ENCODE data around the gene UNC79.

UNC79 gene

GRCh38 chr14:93747560-93747959 lies 316.8 kb downstream of the UNC79 start:
- Mint-ChIP-seq H3K4me3 (no peak overlapping the region), H3K4me1 (no peaks in the 10 kb centered on the region), H3K9me3 (no peaks in the 10 kb centered on the region), H3K36me3 (ENCODE audit: insufficient read depth) (no peaks in the 10 kb centered on the region), H3K27ac (ENCODE audit: low read depth) (no peak overlapping the region), H3K27me3 (peaks cover 2% of the 10 kb centered on the region)
- DNase-seq (ENCODE audit: low spot score in 2 of 2), result no peak
- no peak for ATAC-seq (replicated peaks; ENCODE audit: extremely low read depth, poor library complexity, severe bottlenecking)

DNA sequence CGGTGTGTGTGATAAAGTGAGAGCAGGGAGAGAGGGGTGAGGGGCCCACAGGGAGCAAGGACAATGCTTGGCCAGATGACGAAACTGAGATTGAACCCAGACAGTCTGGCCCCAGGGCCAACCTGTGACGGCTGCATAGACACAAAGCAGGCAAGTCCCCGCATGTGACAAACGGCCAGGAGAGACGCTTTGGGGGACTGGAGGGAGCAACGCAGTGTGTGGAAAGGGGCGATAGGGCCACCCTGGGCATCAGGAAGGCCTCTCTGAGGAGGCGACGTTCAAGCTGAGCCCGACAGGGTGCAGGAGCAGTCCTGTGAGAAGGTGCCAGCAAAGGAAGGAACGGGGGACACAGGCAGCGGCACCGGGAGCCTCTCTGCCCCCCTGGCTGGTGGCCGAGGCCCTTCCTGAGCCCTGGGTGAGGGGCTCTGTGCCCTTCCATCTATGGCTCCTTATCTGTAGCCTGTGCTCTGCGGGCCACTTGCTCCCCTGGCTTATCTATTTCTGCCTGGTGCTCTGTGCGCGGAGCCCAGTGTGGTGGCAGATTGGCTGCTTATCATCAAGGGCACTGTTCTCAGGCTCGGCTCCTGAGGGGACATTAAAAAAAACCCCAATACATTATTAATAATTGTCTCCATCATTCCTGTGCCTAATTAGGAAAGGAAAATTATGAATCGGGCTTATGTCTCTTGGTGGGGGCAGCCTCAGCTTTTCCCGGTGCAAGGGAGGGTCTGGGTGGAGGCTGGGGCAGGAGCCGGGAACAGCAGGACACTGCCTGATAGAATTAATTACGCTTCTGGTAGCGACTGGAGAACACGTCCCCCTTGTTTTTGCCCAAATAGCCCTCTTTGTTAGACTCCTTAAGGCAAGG lies 317.7 kb downstream of the UNC79 start:
- Mint-ChIP-seq H3K27me3 (no peaks in the 10 kb centered on the region), H3K36me3 (ENCODE audit: insufficient read depth) (no peaks in the 10 kb centered on the region), H3K9me3 (no peaks in the 10 kb centered on the region), H3K4me3 (no peak overlapping the region), H3K4me1 (no peaks in the 10 kb centered on the region), H3K27ac (ENCODE audit: low read depth) (no peak overlapping the region)
- ATAC-seq (replicated peaks; ENCODE audit: extremely low read depth, poor library complexity, severe bottlenecking) (no peak), DNase-seq (ENCODE audit: low spot score in 2 of 2) (no peak)

- no peaks in the 10 kb centered on the region for H3K36me3 Mint-ChIP-seq (ENCODE audit: insufficient read depth)
- H3K27me3 Mint-ChIP-seq, result no peaks in the 10 kb centered on the region
- no peak overlapping the region for H3K27ac Mint-ChIP-seq (ENCODE audit: low read depth)
- no peak overlapping the region for H3K4me3 Mint-ChIP-seq
- H3K9me3 Mint-ChIP-seq, result no peaks in the 10 kb centered on the region
- DNase-seq (ENCODE audit: low spot score in 2 of 2) (no peak), ATAC-seq (replicated peaks; ENCODE audit: extremely low read depth, poor library complexity, severe bottlenecking) (no peak)
- H3K4me1 Mint-ChIP-seq, result no peaks in the 10 kb centered on the region
Measured at GRCh38 chr14:93749076-93749420, 318.3 kb downstream of the UNC79 start.

GRCh38 chr14:93751946-93752655 lies 321.4 kb downstream of the UNC79 start:
- H3K27ac Mint-ChIP-seq (ENCODE audit: low read depth), result no peak overlapping the region
- no peak for ATAC-seq (replicated peaks; ENCODE audit: extremely low read depth, poor library complexity, severe bottlenecking)
- H3K9me3 Mint-ChIP-seq, result no peaks in the 10 kb centered on the region
- H3K4me3 Mint-ChIP-seq, result no peak overlapping the region
- no peaks in the 10 kb centered on the region for H3K36me3 Mint-ChIP-seq (ENCODE audit: insufficient read depth)
- H3K27me3 Mint-ChIP-seq, result no peaks in the 10 kb centered on the region
- no peak for DNase-seq (ENCODE audit: low spot score in 2 of 2)
- H3K4me1 Mint-ChIP-seq, result no peaks in the 10 kb centered on the region

GRCh38 chr14:93752980-93753561 lies 322.3 kb downstream of the UNC79 start:
- no peaks in the 10 kb centered on the region for H3K27me3 Mint-ChIP-seq
- H3K27ac Mint-ChIP-seq (ENCODE audit: low read depth), result no peak overlapping the region
- H3K9me3 Mint-ChIP-seq, result no peaks in the 10 kb centered on the region
- no peaks in the 10 kb centered on the region for H3K36me3 Mint-ChIP-seq (ENCODE audit: insufficient read depth)
- no peaks in the 10 kb centered on the region for H3K4me1 Mint-ChIP-seq
- no peak for ATAC-seq (replicated peaks; ENCODE audit: extremely low read depth, poor library complexity, severe bottlenecking)
- no peak overlapping the region for H3K4me3 Mint-ChIP-seq
- DNase-seq (ENCODE audit: low spot score in 2 of 2), result no peak

GRCh38 chr14:93753647-93754046 lies 322.9 kb downstream of the UNC79 start:
- Mint-ChIP-seq H3K4me1 (no peaks in the 10 kb centered on the region), H3K27ac (ENCODE audit: low read depth) (no peak overlapping the region), H3K36me3 (ENCODE audit: insufficient read depth) (no peaks in the 10 kb centered on the region), H3K9me3 (no peaks in the 10 kb centered on the region), H3K4me3 (no peak overlapping the region), H3K27me3 (no peaks in the 10 kb centered on the region)
- ATAC-seq (replicated peaks; ENCODE audit: extremely low read depth, poor library complexity, severe bottlenecking) (no peak), DNase-seq (ENCODE audit: low spot score in 2 of 2) (no peak)

DNA sequence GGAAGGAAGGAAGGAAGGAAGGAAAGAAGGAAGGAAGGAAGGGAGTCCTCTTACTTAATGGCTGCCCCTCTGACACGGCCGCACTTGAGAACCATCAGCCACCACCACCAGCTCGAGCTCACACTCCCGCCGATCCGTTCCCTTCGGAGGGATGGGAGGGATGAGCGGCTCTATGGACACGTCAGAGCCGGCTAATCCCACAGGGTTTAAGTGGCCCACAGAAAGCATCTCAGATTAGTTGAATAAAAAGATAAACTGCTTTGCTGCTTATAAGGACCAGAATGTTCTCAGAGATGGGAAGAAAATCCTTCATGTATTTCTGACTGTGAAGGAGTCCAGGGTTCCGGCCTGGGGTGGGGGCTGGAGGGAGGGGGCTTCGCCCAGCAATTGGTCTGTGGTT lies 326.5 kb downstream of the UNC79 start:
- no peak overlapping the region for H3K4me3 Mint-ChIP-seq
- ATAC-seq (replicated peaks; ENCODE audit: extremely low read depth, poor library complexity, severe bottlenecking) (no peak), DNase-seq (ENCODE audit: low spot score in 2 of 2) (no peak)
- H3K27me3 Mint-ChIP-seq, result peaks cover 19% of the 10 kb centered on the region
- H3K9me3 Mint-ChIP-seq, result no peaks in the 10 kb centered on the region
- no peak overlapping the region for H3K27ac Mint-ChIP-seq (ENCODE audit: low read depth)
- H3K4me1 Mint-ChIP-seq, result no peaks in the 10 kb centered on the region
- H3K36me3 Mint-ChIP-seq (ENCODE audit: insufficient read depth), result no peaks in the 10 kb centered on the region
